ENCODE results near the gene PPT1. TPM values are rescaled to one million over a fixed set of nuclear protein-coding genes. Genes with fewer than 3 reads are reported as not detected.

The PPT1 gene
- total RNA-seq, 2 donors from 2014 or later, result 68.5 to 89.8 TPM

DNA sequence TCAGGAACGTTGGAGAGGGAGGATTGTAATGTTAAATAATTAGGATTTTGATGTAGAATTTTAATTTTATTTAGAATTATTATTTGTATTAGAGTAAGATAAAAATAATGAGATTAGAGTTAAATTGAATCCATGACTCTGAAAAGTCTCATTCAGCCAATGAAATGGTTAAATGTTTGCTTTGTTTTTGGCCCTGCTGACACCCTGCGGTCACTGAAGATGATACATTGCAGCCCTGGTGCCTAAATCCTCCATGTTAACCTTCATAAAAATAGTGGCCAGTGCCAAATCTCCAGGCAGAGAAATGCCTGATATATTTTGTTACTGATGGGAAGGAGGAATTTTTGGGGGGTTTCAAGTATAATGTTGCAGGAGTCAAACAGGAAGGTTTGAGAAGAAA is 36.8 kb upstream of the PPT1 start:
- DNase-seq (ENCODE audit: low spot score) (no peak), ATAC-seq (ENCODE audit: insufficient number of reproducible peaks, low FRiP score, low read depth) (no peak)
- H3K4me1 ChIP-seq (ENCODE audit: control insufficient read depth in 1 of 2, low read depth in 2 of 2), result peaks cover 0 to 8% of the 10 kb centered on the region in 2 donors
- no peaks in the 10 kb centered on the region for H3K27me3 ChIP-seq (replicated peaks; ENCODE audit: insufficient read depth)
- no peak overlapping the region for H3K27ac ChIP-seq
- no peaks in the 10 kb centered on the region for H3K9me3 ChIP-seq
- no peaks in the 10 kb centered on the region for H3K36me3 ChIP-seq
- TF ChIP-seq, protein P1, sequence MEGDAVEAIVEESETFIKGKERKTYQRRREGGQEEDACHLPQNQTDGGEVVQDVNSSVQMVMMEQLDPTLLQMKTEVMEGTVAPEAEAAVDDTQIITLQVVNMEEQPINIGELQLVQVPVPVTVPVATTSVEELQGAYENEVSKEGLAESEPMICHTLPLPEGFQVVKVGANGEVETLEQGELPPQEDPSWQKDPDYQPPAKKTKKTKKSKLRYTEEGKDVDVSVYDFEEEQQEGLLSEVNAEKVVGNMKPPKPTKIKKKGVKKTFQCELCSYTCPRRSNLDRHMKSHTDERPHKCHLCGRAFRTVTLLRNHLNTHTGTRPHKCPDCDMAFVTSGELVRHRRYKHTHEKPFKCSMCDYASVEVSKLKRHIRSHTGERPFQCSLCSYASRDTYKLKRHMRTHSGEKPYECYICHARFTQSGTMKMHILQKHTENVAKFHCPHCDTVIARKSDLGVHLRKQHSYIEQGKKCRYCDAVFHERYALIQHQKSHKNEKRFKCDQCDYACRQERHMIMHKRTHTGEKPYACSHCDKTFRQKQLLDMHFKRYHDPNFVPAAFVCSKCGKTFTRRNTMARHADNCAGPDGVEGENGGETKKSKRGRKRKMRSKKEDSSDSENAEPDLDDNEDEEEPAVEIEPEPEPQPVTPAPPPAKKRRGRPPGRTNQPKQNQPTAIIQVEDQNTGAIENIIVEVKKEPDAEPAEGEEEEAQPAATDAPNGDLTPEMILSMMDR (IDR thresholded peaks at IDR 0.05), result no peak
- H3K4me3 ChIP-seq, result no peak overlapping the region

DNA sequence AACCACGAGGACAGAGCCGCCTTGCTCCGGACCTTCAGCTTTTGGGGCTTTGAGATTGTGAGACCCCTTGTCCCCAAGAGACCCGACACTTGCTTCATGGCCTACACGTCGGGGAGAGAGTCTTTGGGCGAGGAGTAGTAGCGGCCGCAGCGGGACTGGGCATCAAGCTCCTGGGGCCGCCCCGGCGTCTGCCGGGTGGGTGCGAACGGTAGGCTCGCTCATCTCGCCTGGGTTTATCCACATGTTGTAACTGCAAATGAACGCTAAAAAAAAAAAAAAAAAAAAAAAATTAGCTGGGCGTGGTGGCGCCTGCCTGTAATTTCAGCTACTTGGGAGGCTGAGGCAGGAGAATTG is 36.2 kb upstream of the PPT1 start:
- Histone ChIP-seq H3K27ac (no peak overlapping the region), H3K4me3 (no peak overlapping the region), H3K27me3 (replicated peaks; ENCODE audit: insufficient read depth) (no peaks in the 10 kb centered on the region), H3K4me1 (ENCODE audit: control insufficient read depth in 1 of 2, low read depth in 2 of 2) (peaks cover 0 to 8% of the 10 kb centered on the region in 2 donors), H3K36me3 (no peaks in the 10 kb centered on the region), H3K9me3 (no peaks in the 10 kb centered on the region)
- DNase-seq (ENCODE audit: low spot score), result no peak
- no peak for ATAC-seq (ENCODE audit: insufficient number of reproducible peaks, low FRiP score, low read depth)
- TF ChIP-seq, protein P1 (IDR thresholded peaks at IDR 0.05), result no peak

DNA sequence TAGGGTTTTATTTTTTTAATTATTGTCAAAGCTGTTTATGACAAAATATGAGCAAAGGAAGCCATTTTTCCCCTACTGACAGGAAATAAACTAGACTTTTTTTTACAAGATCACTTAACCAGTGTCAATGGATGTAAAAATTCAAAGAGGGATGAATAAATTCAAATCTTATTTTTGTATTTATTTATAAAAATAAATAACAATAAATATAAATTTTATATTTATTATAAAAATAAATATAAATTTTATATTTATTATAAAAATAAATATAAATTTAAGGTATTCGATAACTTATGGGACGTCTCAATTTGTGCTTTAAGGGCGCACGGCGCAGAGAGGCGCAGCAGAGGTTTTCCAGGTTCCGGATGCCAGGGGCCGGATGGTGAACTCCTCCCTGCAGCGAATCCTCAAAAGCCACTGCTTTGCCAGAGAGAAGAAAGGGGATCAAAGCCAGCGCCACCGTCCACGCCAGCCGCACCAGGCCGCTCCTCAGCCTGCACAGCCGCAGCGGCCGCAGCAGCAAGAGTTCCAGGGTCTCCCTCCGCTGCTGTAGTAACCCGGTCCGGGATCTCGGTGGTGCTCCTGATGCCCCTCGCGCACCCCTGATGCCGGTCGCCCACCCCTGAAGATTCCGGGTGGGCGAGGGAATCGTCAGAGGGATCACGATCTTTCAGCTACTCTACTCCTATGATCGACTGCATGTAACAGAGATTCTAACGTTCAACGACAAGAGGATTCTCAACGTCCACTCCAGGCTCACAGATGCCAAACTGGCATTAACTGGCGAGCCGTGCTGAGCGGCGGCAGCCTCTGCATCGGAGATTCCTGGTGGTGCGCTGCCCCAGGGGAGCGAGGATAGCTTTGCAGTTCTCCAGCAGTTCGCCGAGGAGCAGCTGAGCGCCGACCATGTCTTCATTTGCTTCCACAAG is 35.6 kb upstream of the PPT1 start:
- H3K9me3 ChIP-seq, result no peaks in the 10 kb centered on the region
- TF ChIP-seq, protein P1 (IDR thresholded peaks at IDR 0.05), result no peak
- H3K36me3 ChIP-seq, result no peaks in the 10 kb centered on the region
- no peak overlapping the region for H3K27ac ChIP-seq
- no peak for DNase-seq (ENCODE audit: low spot score)
- H3K4me1 ChIP-seq (ENCODE audit: control insufficient read depth in 1 of 2, low read depth in 2 of 2), result peaks cover 0 to 8% of the 10 kb centered on the region in 2 donors
- no peak for ATAC-seq (ENCODE audit: insufficient number of reproducible peaks, low FRiP score, low read depth)
- H3K27me3 ChIP-seq (replicated peaks; ENCODE audit: insufficient read depth), result no peaks in the 10 kb centered on the region
- peak overlapping the region; percentile 49 for H3K4me3 ChIP-seq

DNA sequence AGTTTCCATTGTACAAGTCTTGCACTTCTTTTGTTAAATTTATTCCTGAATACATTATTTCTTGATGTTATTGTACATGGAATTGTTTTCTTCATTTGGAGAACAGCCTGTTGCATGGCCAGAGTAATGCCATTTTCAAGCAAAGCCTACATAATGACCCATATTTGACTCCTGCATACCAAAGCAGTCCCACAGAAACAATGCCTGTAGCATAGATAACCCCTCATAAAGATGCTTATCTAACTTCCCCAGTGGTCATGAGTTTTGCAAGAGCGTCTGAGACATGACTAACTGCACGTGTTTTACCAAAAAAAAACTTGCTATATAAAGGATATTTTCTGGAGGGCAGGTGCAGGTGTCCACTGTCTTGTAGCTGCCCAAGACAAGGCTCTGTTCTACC is 33.8 kb upstream of the PPT1 start:
- DNase-seq (ENCODE audit: low spot score) (no peak), ATAC-seq (ENCODE audit: insufficient number of reproducible peaks, low FRiP score, low read depth) (no peak)
- no peaks in the 10 kb centered on the region for H3K36me3 ChIP-seq
- H3K9me3 ChIP-seq, result no peaks in the 10 kb centered on the region
- peaks cover 0 to 8% of the 10 kb centered on the region in 2 donors for H3K4me1 ChIP-seq (ENCODE audit: control insufficient read depth in 1 of 2, low read depth in 2 of 2)
- TF ChIP-seq, protein P1 (IDR thresholded peaks at IDR 0.05), result no peak
- H3K27ac ChIP-seq, result no peak overlapping the region
- no peak overlapping the region for H3K4me3 ChIP-seq
- H3K27me3 ChIP-seq (replicated peaks; ENCODE audit: insufficient read depth), result no peaks in the 10 kb centered on the region

DNA sequence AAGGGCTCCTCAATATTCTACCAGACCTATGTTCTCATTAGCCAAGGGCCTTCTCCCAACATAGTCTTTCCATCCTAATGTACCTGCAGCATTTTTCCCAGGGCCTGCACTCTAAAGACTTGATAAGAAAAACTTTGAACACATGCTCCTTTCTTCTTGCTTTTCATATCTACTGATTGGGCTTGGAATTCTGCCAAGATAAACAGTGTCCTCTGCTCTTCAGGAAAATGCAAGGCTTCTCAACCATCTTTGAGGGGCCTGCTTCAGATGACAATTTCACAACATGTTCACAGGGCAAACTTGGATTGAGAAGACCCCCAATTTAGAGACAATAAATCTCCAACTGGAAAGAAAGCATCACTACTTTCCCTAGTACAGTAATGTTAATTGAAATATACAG is 25.8 kb upstream of the PPT1 start:
- Histone ChIP-seq H3K9me3 (no peaks in the 10 kb centered on the region), H3K27me3 (replicated peaks; ENCODE audit: insufficient read depth) (no peaks in the 10 kb centered on the region), H3K4me1 (ENCODE audit: control insufficient read depth in 1 of 2, low read depth in 2 of 2) (no peaks in the 10 kb centered on the region), H3K27ac (no peak overlapping the region), H3K4me3 (no peak overlapping the region), H3K36me3 (no peaks in the 10 kb centered on the region)
- DNase-seq (ENCODE audit: low spot score) (no peak), ATAC-seq (ENCODE audit: insufficient number of reproducible peaks, low FRiP score, low read depth) (no peak)
- TF ChIP-seq, protein P1 (IDR thresholded peaks at IDR 0.05), result no peak

Data from thoracic aorta (tissue), 2 donors.